NCI-H1105 (cell line): ENCODE results near the gene BOD1L2.

Experiments used
- DNase-seq: peaks from one replicate; lab custom pipeline; 2025; lab: John Stamatoyannopoulos, UW

The BOD1L2 gene

DNA sequence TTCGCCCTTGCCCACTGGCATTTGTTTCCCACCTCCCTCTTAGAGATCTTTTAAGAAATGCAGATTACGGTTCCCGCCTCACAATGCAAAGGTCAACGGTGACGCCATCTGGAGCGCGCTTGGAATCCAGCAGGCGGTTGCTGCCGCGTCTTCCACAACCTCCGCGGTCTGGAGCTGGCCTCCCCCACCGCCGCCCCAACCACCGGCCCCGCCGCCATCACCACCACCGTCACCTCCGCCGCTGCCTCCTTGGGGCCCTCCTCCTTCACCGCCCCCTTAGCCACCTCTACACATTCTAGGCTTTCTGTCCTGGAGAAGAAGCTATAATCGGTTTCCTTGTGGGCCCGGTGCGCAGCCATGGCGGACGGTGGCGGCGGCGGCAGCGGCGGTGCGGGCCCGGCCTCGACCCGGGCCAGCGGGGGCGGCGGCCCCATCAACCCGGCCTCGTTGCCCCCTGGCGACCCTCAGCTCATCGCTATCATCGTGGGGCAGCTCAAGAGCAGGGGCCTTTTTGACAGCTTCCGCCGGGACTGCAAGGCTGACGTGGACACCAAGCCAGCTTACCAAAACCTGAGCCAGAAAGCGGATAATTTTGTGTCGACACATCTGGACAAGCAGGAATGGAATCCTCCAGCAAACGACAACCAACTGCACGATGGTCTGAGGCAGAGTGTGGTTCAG lies at the start of gene BOD1L2:
TSS of gene BOD1L2 (plus strand) at position 132 of the 681 bp plus-strand sequence. CDS start at position 358, 226 bp downstream.
- DNase-seq = no peak

DNA sequence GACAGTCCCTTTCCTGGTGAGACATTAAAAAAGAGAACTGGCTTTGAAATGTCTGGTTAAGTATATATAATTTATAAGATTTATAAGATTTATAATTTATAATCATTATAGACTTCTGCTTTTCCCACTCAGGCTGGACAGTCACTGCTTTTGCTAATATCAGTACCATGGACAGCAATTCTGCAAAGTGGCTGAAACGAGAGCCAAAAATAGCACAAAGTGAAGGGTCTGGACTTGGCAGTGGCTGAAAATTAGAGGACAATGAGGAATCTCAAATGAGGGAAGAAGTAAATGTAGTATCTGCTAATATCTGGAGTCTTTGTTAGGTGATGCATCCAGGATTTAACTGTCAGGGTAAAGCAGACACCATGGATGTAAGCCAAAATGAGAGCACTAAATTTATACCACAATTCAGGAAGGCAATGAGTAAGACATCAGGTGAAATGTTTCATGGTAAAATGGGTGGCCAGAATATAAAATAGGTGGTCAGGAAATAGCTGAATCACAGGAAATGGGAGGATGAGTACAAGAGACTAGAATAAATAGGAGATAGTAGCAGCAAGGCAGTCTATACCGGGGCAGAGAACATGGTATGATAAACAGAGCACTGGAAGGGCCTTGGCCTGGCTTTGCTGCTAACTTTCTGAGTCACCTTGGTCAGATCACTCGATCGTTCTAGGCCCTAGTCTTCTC lies 39.6 kb upstream of the BOD1L2 start:
- no peak for DNase-seq

DNA sequence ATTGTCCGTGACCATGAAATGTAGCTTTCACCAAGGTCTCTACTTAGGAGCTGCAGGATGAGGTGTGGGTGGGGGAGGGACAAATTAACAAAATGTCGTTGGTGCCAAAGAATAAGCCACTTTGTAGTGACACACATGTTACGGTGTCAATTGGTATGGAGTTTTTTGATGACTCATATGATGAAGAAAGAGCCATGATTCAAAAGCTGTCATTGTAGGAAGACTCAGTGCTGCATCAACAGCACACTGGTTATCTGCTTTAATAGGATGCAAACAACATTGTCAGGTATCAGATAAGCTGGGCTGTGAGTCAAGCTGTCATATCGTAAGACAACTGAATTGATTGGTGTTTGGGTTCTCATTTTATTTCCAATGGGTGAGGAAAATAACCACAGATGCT lies 36.6 kb upstream of the BOD1L2 start:
- DNase-seq = no peak

DNA sequence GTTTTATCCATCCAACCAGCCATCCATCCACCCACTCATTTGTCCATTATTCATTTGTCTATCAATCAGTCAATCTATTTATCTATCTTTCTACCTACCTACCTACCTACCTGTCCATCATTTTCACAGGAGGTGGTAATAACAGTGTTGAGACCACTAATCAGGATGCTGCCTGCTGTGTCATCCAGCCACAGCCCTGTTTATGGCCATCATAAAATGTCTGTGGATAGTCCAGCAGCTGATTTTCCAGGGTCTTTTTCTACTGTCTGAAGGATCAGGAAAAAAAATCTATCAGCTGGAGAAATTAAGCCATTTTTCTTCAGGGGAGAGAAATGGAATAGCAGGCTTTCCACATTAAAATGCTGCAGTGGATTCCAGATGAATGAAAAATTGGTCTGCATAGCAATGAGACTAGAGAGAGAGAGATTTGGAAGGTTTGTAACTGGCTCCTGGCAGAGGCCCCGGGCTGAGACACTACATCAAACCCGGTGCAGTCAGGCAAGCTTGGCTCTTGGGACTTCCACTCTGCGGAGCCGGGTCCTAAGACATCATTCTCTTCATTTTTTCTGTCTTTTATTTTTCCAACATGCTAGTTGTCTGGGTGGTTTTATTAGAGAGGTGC lies 33.0 kb upstream of the BOD1L2 start:
- DNase-seq = no peak

DNA sequence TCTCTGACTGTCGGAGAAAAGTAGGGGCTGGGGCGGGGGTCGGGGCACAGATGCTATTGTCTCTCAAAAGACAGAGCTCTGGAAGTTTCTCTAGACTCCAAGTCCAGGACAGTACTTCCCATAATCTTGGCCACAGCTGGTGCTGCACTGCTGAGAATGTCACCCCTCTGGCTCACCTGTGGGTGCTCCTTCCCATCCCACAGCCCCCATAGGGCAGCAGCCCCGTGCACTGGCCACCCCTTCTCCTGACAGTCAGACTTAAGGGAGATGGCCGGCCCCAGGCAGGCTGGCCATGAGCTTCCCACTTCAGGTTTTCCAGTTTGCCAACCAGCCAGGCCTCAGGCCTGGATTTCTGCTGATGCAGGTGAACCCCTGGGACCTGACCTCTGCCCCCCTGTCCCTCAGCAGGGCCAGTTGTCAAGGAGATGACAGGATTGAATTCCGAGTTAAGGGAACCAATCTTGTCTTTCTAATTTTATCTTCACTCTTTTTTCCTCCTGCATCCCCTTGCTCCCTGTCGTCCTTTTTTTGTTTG lies 30.2 kb upstream of the BOD1L2 start:
- DNase-seq = no peak

DNA sequence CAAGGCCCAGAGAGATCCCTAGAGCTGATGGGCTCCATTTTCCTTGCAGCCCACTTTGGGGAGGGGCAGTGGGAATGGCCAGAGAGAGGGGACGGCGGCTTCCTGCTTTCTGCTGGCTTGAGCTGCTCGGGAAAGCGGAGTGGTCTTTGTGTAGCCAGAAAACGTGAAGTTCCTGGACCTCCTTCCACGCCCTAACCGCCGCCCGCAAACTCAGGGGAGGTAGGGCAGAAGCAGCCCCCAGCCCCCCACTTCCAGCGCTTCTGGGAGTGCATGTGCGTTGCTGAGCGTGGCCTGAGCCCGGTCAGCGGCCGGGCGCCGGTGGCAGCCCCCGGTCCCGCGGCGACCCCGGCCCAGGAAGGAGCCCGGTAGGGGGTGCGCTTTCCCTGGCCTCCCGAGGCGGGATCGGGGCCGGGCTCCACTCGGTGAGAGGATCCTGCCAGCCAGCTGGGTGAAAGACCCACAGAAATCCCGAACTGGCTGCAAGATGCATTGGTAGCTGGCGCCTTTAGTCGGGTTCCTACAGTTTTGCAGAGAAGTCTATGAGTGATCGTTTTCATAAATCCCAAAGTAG lies 25.3 kb upstream of the BOD1L2 start:
- DNase-seq = no peak

DNA sequence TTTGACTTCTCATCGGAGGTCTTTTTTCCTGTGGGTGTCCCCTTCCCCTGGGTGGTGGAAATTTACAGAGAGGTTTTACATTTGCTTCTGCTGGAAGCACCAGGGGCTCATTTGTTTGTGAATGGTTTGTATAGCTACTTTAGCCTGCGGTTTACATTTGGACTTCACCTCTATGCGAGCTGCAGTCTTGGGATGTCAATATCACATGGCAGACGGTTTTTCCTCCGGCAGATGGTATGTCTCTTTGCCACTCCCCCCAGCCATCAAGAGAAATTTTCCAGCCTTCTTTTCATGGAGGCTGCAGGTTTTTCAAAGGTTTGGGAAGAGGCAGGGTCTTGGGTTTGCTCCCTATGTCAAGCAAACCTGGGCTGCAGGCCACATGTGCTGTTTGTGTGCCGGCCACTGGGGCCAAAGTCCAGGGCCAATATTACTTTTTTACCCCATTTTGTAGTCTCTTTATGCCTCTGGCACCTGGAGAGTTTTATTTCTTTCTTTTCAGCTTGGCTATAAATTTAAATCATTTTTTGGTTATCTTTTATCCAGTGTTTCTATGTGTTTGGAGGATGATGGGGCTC lies 23.9 kb upstream of the BOD1L2 start:
- no peak for DNase-seq

DNA sequence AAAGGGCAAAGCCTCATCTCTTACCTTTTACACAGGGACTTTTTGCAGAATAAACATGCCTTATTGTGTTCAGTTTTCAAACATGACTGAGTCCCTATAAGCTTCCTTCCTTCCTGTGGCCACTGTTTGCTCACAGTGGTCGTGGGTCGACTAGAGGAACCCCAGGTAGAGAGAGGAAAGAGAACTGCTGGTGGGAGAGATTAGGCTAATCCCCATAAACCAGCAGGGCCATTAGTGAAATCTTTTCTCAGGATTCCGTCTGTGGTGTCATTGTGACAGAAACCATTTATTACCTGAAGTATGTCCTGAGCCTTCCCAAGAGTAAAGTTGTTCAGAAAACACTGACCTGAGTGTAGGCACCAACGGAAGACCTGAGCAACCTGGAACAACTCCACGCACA lies 21.3 kb upstream of the BOD1L2 start:
- no peak for DNase-seq

DNA sequence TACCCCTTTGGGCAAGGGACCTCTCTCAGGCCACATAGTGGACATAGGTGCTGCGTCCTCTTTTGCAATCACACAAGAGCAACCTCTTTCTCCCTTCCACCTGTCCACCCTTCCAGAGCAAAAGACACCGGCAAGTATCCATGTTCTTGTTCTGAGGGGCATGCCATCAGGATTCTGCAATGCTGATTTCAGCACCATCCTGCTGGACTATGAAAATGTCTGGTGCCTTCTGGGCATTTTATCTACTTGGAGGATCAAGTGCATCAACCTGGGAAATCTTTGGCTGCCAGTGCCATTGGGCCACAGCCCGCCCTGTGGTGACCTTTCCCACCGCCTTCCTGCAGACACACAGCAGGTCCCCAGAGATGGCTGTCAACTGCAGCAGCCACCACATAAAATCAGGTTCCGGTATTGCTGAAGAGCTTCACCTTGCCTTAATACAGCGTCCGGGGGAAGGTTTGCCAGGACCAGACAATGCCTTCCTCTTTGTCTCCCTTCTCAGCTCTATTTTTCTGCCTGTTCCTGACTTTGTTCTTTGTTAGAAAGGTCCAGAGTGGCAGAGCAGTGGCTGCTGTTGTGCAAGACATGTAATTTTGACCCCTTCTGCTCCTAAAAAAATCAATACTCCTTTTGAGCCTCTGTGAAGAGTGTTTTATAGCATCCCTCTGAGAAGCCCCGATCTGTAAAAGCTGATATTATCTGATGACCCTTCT lies 18.5 kb upstream of the BOD1L2 start:
- DNase-seq = no peak

DNA sequence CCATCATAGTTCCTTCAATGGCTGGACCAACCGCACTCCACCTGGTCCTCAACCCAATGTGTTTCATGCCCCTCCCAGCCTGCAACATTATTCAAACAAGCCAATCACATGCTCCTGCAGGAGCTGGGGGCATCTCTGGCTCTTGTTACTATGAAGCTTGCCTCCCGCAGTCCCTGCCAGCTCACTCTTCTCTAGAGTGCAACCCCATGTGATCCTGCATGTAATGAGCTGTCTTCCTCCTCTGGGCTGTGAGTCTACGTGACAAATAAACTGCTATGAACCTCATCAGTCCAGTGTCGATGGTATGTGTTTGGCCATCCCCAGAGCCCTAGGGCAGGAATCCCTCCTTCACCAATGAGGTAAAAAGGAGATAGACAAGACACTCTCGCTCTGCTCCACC lies 15.8 kb upstream of the BOD1L2 start:
- no peak for DNase-seq

DNA sequence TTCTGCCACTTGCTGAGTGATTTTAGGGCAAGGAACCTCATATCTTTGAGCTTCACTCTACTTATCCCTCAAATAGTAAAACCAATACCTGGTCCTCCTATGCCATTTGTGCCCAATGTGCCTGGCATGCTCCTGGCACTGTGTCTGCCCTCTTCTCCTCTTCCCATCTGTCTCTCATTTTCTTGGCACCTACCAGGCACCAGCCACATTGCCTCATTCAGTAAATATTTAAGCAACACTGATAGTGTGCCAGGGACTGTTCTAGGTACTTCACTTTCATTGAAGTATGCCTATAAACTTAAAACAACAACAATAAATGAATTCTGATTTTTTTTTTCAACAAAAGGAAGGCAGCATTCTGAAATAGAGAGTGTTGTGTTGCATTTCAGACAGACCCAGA lies 15.1 kb upstream of the BOD1L2 start:
- DNase-seq = no peak

DNA sequence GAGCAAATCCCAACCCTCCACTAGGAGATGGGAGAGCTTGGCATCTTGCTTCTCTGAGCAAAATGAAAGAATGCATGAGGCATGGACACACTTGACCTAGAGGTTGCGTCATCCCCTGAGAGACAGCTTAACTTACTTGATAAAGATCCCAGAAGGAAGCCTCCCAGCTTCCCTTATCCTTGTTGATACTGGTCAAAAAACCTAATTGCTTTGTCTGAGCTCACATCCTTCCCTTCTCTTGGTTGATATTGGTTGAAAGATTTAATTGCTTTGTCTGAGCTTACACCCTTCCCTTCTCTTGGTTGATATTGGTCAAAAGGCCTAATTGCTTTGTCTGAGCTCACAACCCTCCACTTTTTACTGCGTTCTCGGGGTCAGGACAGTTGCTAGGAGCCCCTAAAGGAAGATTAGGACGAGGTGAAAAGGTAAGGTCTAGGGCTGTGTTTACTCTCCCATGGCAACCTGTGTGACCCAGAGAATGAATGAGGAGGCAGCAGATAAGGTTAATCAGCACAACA lies 12.2 kb upstream of the BOD1L2 start:
- no peak for DNase-seq

DNA sequence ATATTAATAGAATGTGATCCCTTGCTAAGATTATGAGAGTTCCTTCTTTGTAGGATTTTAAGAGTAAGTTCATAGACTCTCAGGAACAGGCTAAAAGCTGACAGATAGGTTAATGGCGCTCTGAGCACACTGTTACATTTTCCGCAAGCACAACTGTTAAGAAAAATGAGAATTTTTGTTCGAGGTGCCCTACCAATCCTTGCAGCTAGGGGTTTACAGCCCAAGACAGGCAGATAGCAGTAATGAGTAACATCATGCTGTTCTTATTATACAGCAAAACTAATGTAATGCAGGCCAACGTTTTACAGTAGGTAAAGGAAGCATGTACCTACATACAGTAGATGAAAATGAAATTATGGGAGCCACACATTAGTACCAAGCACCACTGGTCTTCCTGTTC lies 11.2 kb upstream of the BOD1L2 start:
- no peak for DNase-seq

DNA sequence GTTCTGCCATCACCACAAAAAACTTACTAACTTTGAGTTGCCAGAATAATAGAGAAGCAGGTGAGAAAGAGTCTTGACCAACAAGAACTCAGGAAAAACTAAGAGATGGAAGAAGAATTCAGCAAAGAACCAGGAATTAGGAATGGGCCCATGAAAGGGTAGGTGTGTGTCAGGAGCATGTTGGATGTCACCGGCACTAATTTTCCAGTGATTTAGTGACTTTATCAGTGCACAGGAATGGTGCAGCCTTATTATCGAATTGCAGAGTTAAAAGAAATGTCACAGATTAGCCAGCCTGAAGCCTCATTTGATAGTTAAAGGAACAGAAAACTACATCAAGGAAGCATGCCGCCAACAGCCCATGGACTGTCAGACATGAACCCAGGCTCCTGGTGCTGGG lies 9.0 kb upstream of the BOD1L2 start:
- no peak for DNase-seq

DNA sequence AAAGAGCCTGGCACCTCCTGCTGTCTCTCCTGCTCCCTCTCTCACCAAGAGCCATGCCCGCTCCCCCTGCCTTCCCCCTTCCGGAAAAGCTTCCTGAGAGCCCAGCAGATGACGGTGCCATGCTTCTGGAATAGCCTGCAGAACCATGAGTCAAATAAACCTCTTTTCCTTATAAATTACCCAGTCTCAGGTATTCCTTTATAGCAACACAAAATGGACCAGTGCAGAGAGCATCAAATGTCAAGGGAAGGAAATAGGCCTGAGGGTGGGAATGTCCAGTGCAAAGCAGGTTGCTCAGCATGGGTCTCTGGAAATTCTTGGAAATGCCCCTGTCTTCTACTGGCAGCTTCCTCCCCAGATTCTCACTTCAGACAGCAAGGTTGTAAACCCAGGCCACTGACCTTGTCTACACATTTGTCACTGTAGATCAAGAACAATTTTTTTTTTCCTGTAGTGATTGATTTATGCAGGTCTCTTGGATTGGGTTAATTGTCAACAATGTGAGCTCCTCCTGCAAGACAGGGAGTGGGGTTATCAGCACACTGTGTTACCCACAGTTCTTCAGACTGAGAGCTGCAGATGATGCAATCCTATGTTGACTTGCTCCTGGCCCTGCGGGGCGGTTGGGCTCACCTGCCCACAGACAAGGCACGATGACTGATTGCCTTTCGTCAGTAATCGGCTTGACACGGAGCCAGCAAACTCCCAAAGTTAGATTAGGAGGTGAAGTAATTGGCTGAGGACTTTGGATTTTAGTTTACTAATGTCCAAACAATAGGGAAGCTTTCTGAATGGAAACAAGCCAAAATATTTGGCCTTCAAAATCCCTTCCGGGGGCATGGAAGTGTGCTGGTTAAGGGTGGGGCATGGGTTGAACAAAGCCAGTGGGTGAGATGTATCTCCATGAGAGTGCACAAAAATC lies 5.4 kb upstream of the BOD1L2 start:
- DNase-seq = peak; percentile 58

DNA sequence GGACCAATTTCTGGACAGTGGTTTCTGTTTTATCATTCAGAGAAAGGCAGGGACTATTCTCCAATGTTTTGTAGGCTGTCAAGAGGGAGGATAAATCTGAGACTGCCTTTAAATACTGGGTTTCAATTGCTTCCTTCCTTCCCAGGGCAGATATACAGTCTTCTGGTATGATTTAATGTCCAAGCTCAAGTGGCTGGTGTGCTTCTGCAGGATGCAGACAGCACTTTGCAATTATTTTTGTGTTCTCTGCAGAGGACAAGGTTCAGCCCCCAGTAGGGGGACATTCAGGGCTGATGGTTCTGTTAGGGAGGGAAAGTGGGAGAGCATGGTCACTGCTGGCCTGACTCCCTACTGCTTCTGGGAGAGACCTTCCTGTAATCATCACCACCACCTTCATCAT lies 4.6 kb upstream of the BOD1L2 start:
- DNase-seq = no peak

DNA sequence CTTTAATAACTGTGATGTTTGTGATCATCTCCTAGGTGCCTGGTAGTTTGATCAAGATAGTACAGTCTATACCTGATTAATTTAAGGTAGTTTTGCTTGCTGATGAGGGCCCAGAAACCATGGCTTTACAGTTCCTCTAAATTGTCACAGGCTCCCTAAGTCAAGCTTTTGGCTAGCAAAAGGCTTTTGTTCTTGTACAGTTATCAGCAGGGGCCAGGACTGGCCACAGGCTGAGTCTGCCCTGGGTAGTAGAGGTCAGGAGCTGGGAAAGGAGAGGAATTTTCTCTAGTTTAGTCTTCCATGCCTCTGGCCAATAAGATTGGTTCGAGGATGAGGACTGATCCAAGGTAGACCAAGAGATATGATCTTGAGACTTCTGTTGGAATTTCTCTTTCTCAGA lies 3.6 kb upstream of the BOD1L2 start:
- no peak for DNase-seq

DNA sequence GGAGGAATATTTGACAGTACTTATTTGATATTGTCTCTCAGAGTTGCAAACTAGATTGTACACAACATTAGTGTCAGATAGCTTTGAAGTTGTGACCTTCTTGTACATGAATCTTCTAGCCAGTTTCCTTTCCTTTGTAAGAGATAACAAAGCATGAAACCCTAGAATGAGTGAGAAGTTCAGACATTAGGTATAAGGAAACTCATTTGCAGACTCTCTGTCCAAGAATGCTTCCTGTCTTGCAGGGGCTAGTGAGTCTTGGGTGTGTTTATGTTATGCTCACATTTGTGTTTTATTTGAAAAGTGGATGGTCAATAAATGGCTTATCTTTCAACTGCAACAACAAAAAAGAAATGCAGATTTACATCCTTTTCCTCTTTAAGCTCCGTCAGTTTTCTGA lies 1.4 kb downstream of the BOD1L2 start:
- DNase-seq = no peak

DNA sequence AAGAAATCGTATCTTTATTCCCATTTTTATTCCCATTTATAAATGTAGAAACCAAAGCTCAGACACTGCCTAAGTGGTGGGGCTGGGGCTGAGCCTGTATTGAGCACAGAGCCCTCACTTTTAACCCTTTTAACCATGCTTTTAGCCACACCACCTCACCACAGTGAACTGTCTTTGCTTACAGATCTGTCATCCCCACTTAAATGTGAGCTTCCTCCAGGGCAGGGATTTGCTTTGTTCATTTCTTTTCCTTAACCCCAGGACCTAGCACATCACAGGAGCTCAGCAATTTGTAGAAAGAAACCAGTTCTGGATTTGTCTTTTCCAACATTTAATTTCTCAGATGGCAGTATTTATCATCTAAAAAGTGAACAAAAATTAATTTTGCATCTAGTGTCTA lies 2.2 kb downstream of the BOD1L2 start:
- DNase-seq = no peak

DNA sequence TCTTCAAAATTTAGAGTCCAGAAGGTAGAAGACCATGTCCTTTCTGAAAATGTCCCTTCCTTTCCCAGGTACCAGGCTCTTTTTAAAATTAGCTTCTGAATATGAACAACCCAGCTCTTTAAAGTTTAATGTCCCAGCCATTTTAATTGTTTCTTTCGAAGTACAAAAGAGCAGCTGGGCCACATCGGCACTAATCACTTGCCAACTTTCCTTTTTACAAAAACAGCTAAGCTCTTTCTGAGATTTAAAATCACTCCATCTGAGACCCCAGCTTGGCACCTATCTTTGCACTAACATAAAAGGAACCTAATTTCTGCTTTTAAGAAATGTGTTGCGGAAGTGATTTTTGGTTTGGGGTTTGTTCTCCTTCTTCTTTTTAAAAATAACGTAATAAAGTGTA lies 2.6 kb downstream of the BOD1L2 start:
- DNase-seq = no peak

DNA sequence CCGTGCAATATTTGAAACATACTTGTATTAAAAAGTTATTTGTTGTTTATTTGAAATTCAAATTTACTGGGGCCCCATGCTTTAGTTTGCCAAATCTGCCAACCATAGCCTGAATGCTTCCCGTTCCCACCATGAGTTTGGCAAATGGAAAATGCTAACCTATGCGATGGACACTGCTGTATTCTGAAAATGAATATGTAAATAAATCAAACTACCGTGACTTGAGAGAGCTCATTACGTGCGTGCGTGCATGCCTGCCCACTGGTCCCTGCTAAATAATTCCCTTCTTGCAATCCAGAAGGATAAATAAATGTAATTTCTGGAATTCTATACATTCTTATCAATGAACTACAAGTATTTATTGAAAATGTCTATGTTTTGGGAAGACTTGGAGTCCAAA lies 3.2 kb downstream of the BOD1L2 start:
- no peak for DNase-seq
